Ovary (tissue), 9 donors: ENCODE results near the gene PTPN23. TPM values are rescaled to one million over a fixed set of nuclear protein-coding genes. Genes with fewer than 3 reads are reported as not detected.
A peak's percentile ranks its signal among the peaks of the same experiment; 100 is the strongest.

Experiments used
- DNase-seq, 5 donors: peaks; one replicate each; pipeline ENCODE4 v3.0.0-alpha.2; 2019 to 2020
- H3K27ac ChIP-seq, 2 donors: fragments of 200-600 bp; one replicate each; pipeline versions ENCODE4 v1.5.1 to v1.8.0; 2019 to 2022
- H3K27me3 ChIP-seq: fragments of 200-600 bp; one replicate; pipeline ENCODE4 v1.8.0; 2022
- H3K36me3 ChIP-seq: fragments of 200-600 bp; sonication (generic); one replicate; pipeline ENCODE4 v1.5.1; 2019
- H3K4me1 ChIP-seq: one replicate; pipeline ENCODE4 v1.8.1; 2013; ENCODE audit warnings: mild to moderate bottlenecking, moderate library complexity; ENCODE audit not compliant: insufficient read depth
- H3K4me3 ChIP-seq: fragments of 200-600 bp; sonication (generic); one replicate; pipeline ENCODE4 v1.5.1; 2017
- H3K9me3 ChIP-seq, 2 donors: fragments of 200-600 bp in 1 of 2; sonication (generic) in 1 of 2; one replicate each; pipeline versions ENCODE4 v1.5.1 to v1.8.1; 2013 to 2019; ENCODE audit warnings: mild to moderate bottlenecking in 1 of 2, moderate library complexity in 1 of 2
- EP300 ChIP-seq: sonication (generic); formaldehyde crosslinking; IDR thresholded peaks from one replicate; pipeline ENCODE4 v1.6.1; 2017; ENCODE audit warnings: antibody characterized with exemption
- POLR2A ChIP-seq: fragments of 450-650 bp; IDR thresholded peaks from one replicate; pipeline ENCODE4 v1.6.1; 2017; ENCODE audit warnings: antibody characterized with exemption, mild to moderate bottlenecking, moderate library complexity
- WGBS, 3 donors: extraction: QIAGEN DNeasy Blood & Tissue Kit in 1 of 3; methylation state at CpG; one replicate each; pipeline versions ENCODE4 v1.1.5 to v1.1.7; 2013 to 2017; 5-methylcytosine and 5-hydroxymethylcytosine counted together
- intact Hi-C, 4 donors: fragments of 100-400 bp; cut with DNase I; formaldehyde crosslinking; loops; one replicate each; pipeline versions ENCODE4 v1.11.0 to v1.15.1; 2022 to 2023
- polyA plus RNA-seq, 2 donors: library from polyadenylated mRNA; stranded (reverse); fragments of 200-250 nt in 1 of 2; fragments of 350-450 nt in 1 of 2; fragmentation: Illumina TruSeq in 1 of 2; extraction: RNeasy Lipid Tissue Mini Kit (QIAGEN cat#74804) in 1 of 2; gene quantifications; one replicate each; pipeline ENCODE4 v1.2.3, GENCODE V29; 2013 to 2014
- total RNA-seq, 7 donors: library from RNA; depleted of rRNA in 2 of 7; stranded (reverse); fragments of >200 nt in 2 of 7; fragmentation: NEBNext Ultra II Directional in 3 of 7; extraction: Animal tissue kit (Norgen Biotek cat#: 25700) in 3 of 7; gene quantifications; one replicate each; pipeline versions ENCODE4 v1.1.0 to v1.2.4, GENCODE V29; 2016 to 2023
- TF ChIP-seq, protein P1 (sequence below), 3 donors: fragments of 450-650 bp in 2 of 3; fragments of 200-600 bp in 1 of 3; IDR thresholded peaks; one replicate each; pipeline versions ENCODE4 v1.5.1 to v1.8.0; 2016 to 2022; ENCODE audit warnings: antibody characterized with exemption in 3 of 3, mild to moderate bottlenecking in 1 of 3
- donor health status: DM: no; HTN: no; CAD: no; lungs with moderate emphysema.
- donor health status: DM: no; HTN: no; CAD: no.
- donor health status: Bipolar disorder and iron deficiency.
- donor health status: DM: yes; HTN: yes; CAD: no.
- donor health status: DM: no; HTN: no; CAD: no.
- donor health status: DM: yes; HTN: yes; CAD: no.

Gene PTPN23
- total and polyA plus RNA-seq, 9 donors: 7.3 to 56.9 (median 42.6) TPM

DNA sequence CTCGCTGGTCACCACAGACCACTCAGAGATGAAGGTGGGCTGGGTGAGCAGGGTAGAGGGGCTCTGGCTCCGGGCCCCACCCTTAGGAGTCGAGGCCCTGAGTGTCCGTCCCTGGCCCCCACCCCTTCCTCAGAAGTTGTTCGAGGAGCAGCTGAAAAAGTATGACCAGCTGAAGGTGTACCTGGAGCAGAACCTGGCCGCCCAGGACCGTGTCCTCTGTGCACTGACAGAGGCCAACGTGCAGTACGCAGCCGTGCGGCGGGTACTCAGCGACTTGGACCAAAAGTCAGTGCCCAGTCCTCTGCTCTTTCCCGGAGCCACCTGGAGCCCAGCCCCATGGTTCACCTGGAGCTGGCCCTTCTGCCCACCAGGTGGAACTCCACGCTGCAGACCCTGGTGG is 28.5 kb downstream of the PTPN23 start:
- Histone ChIP-seq H3K36me3 (no peaks in the 10 kb centered on the region), H3K9me3 (no peaks in the 10 kb centered on the region), H3K27ac (no peak overlapping the region), H3K4me1 (peaks cover 13% of the 10 kb centered on the region), H3K27me3 (no peaks in the 10 kb centered on the region), H3K4me3 (no peak overlapping the region)
- WGBS, 3 donors: 83 to 88% (median 86%) methylated on average over 15 of the region's 15 CpGs
- TF ChIP-seq, protein P1, sequence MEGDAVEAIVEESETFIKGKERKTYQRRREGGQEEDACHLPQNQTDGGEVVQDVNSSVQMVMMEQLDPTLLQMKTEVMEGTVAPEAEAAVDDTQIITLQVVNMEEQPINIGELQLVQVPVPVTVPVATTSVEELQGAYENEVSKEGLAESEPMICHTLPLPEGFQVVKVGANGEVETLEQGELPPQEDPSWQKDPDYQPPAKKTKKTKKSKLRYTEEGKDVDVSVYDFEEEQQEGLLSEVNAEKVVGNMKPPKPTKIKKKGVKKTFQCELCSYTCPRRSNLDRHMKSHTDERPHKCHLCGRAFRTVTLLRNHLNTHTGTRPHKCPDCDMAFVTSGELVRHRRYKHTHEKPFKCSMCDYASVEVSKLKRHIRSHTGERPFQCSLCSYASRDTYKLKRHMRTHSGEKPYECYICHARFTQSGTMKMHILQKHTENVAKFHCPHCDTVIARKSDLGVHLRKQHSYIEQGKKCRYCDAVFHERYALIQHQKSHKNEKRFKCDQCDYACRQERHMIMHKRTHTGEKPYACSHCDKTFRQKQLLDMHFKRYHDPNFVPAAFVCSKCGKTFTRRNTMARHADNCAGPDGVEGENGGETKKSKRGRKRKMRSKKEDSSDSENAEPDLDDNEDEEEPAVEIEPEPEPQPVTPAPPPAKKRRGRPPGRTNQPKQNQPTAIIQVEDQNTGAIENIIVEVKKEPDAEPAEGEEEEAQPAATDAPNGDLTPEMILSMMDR (IDR thresholded peaks at IDR 0.05): no peak
- TF ChIP-seq EP300 (no peak), POLR2A (no peak)
- intact Hi-C loops: no loop called here
- DNase-seq: no peak

DNA sequence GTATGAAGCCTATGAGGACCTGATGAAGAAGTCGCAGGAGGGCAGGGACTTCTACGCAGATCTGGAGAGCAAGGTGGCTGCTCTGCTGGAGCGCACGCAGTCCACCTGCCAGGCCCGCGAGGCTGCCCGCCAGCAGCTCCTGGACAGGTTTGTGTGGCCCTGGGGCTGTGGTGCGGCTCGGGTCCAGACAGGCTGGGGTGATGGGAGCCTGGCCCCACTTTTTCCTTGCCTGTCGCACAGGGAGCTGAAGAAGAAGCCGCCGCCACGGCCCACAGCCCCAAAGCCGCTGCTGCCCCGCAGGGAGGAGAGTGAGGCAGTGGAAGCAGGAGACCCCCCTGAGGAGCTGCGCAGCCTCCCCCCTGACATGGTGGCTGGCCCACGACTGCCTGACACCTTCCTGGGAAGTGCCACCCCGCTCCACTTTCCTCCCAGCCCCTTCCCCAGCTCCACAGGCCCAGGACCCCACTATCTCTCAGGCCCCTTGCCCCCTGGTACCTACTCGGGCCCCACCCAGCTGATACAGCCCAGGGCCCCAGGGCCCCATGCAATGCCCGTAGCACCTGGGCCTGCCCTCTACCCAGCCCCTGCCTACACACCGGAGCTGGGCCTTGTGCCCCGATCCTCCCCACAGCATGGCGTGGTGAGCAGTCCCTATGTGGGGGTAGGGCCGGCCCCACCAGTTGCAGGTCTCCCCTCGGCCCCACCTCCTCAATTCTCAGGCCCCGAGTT is 29.0 kb downstream of the PTPN23 start:
- 84 to 86% (median 85%) methylated on average over 25 to 26 of the region's 26 CpGs for WGBS, 3 donors
- no peaks in the 10 kb centered on the region for H3K27me3 ChIP-seq
- no peak overlapping the region for H3K4me3 ChIP-seq
- intact Hi-C loops: no loop called here
- H3K9me3 ChIP-seq: no peaks in the 10 kb centered on the region
- H3K4me1 ChIP-seq: peaks cover 7% of the 10 kb centered on the region
- H3K36me3 ChIP-seq: no peaks in the 10 kb centered on the region
- TF ChIP-seq EP300: no peak
- TF ChIP-seq, protein P1 (IDR thresholded peaks at IDR 0.05): no peak
- no peak for TF ChIP-seq POLR2A
- H3K27ac ChIP-seq: no peak overlapping the region
- no peak for DNase-seq

DNA sequence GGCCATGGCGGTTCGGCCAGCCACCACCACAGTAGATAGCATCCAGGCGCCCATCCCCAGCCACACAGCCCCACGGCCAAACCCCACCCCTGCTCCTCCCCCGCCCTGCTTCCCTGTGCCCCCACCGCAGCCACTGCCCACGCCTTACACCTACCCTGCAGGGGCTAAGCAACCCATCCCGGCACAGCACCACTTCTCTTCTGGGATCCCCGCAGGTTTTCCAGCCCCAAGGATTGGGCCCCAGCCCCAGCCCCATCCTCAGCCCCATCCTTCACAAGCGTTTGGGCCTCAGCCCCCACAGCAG is 29.5 kb downstream of the PTPN23 start:
- Histone ChIP-seq H3K9me3 (no peaks in the 10 kb centered on the region), H3K4me1 (peaks cover 5% of the 10 kb centered on the region), H3K36me3 (no peaks in the 10 kb centered on the region), H3K27me3 (no peaks in the 10 kb centered on the region), H3K27ac (no peak overlapping the region), H3K4me3 (no peak overlapping the region)
- TF ChIP-seq, protein P1 (IDR thresholded peaks at IDR 0.05): no peak
- no peak for TF ChIP-seq POLR2A
- TF ChIP-seq EP300: no peak
- WGBS, 3 donors: 62 to 67% (median 63%) methylated on average over 10 of the region's 10 CpGs
- DNase-seq: peak in 1 of 5 donors; percentile 22
- intact Hi-C loops: no loop called here

DNA sequence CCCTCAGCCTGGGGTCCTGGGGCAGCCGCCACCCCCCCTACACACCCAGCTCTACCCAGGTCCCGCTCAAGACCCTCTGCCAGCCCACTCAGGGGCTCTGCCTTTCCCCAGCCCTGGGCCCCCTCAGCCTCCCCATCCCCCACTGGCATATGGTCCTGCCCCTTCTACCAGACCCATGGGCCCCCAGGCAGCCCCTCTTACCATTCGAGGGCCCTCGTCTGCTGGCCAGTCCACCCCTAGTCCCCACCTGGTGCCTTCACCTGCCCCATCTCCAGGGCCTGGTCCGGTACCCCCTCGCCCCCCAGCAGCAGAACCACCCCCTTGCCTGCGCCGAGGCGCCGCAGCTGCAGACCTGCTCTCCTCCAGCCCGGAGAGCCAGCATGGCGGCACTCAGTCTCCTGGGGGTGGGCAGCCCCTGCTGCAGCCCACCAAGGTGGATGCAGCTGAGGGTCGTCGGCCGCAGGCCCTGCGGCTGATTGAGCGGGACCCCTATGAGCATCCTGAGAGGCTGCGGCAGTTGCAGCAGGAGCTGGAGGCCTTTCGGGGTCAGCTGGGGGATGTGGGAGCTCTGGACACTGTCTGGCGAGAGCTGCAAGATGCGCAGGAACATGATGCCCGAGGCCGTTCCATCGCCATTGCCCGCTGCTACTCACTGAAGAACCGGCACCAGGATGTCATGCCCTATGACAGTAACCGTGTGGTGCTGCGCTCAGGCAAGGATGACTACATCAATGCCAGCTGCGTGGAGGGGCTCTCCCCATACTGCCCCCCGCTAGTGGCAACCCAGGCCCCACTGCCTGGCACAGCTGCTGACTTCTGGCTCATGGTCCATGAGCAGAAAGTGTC is 30.2 kb downstream of the PTPN23 start:
- TF ChIP-seq, protein P1 (IDR thresholded peaks at IDR 0.05): no peak
- TF ChIP-seq POLR2A: no peak
- TF ChIP-seq EP300: no peak
- 87 to 89% (median 89%) methylated on average over 28 to 30 of the region's 30 CpGs for WGBS, 3 donors
- H3K4me1 ChIP-seq: no peaks in the 10 kb centered on the region
- intact Hi-C loops: no loop called here
- peak in 1 of 5 donors; percentile 20 for DNase-seq
- no peaks in the 10 kb centered on the region for H3K27me3 ChIP-seq
- no peaks in the 10 kb centered on the region for H3K9me3 ChIP-seq
- H3K36me3 ChIP-seq: no peaks in the 10 kb centered on the region
- no peak overlapping the region for H3K27ac ChIP-seq
- no peak overlapping the region for H3K4me3 ChIP-seq
